ENCODE results near the gene ZSCAN5A.

Gene ZSCAN5A

GRCh38 chr19:56321989-56322440 is 7.4 kb upstream of the ZSCAN5A start:
- no peak overlapping the region for H3K4me3 ChIP-seq (ENCODE audit: low read length)
- DNase-seq (ENCODE audit: low read depth), result no peak
- TF ChIP-seq CTCF (conservative IDR thresholded peaks at IDR 0.05; ENCODE audit: low read depth, low read length), result no peak

- H3K4me3 ChIP-seq (ENCODE audit: low read length), result no peak overlapping the region
- DNase-seq (ENCODE audit: low read depth), result no peak
- no peak for TF ChIP-seq CTCF (conservative IDR thresholded peaks at IDR 0.05; ENCODE audit: low read depth, low read length)
Observed at GRCh38 chr19:56321254-56321988, 6.8 kb upstream of the ZSCAN5A start.

- TF ChIP-seq CTCF (conservative IDR thresholded peaks at IDR 0.05; ENCODE audit: low read depth, low read length), result no peak
- DNase-seq (ENCODE audit: low read depth), result no peak
- no peak overlapping the region for H3K4me3 ChIP-seq (ENCODE audit: low read length)
Observed at GRCh38 chr19:56319991-56320390, 5.4 kb upstream of the ZSCAN5A start.

- no peak overlapping the region for H3K4me3 ChIP-seq (ENCODE audit: low read length)
- no peak for DNase-seq (ENCODE audit: low read depth)
- no peak for TF ChIP-seq CTCF (conservative IDR thresholded peaks at IDR 0.05; ENCODE audit: low read depth, low read length)
Observed at GRCh38 chr19:56317749-56318148, 3.1 kb upstream of the ZSCAN5A start.

GRCh38 chr19:56316728-56317127 is 2.1 kb upstream of the ZSCAN5A start:
- H3K4me3 ChIP-seq (ENCODE audit: low read length), result no peak overlapping the region
- TF ChIP-seq CTCF (conservative IDR thresholded peaks at IDR 0.05; ENCODE audit: low read depth, low read length), result no peak
- no peak for DNase-seq (ENCODE audit: low read depth)

- no peak for TF ChIP-seq CTCF (conservative IDR thresholded peaks at IDR 0.05; ENCODE audit: low read depth, low read length)
- peak overlapping the region; percentile 73 for H3K4me3 ChIP-seq (ENCODE audit: low read length)
- peak; percentile 93 for DNase-seq (ENCODE audit: low read depth)
Observed at GRCh38 chr19:56315077-56315828, 614 bp upstream of the ZSCAN5A start.

- H3K4me3 ChIP-seq (ENCODE audit: low read length), result peak overlapping the region; percentile 73
- no peak for TF ChIP-seq CTCF (conservative IDR thresholded peaks at IDR 0.05; ENCODE audit: low read depth, low read length)
- DNase-seq (ENCODE audit: low read depth), result no peak
Observed at GRCh38 chr19:56314018-56314380, 640 bp downstream of the ZSCAN5A start.

Data from retinal pigment epithelial cell (primary cell).